GM18519 (cell line): ENCODE data around the gene LRMDA.

Source experiments
- ATAC-seq: cut with Tn5 transposase; IDR thresholded peaks from one replicate; pipeline ENCODE4 v1.9.1; 2021; ENCODE audit warnings: mild to moderate bottlenecking, moderate library complexity; ENCODE audit not compliant: unreplicated experiment, low FRiP score

The LRMDA gene

DNA sequence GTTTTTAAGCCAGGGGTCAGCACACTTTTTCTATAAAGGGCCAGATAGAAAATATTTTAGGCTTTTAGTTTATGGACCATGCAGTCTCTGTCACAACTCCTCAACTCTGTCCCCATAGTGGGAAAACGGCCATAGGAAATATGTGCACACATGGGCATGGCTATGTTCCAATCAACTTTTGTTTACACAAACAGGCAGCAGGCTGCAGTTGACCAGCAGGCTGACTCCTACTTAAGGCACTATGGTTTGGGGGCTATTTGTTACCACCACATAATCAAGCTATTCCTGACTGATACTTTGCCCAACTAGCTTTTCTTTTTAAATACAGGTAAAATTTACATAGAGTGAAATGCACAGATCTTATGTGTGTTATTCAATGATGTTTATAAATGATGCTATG, 362.4 kb downstream of the LRMDA start:
- ATAC-seq = no peak

DNA sequence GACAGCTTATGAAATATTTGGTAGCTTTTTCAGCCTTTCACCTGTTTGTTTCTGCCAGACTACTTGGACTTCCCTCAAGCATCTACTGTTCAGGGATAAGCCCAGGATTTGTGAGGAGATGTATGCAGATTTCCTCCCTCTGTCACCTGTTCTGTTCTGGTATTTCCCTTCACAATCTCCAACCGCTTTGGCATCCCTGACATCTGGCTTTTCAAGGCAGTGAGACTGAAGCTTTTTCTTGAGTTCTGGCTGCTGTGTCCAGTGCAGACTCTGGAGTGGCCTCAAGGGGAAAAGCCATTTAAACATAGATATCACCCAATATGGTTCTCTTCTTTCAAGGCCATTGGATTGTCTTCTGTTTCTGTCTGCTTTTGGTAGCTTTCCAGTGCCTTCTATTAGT, 369.7 kb downstream of the LRMDA start:
- ATAC-seq = no peak

DNA sequence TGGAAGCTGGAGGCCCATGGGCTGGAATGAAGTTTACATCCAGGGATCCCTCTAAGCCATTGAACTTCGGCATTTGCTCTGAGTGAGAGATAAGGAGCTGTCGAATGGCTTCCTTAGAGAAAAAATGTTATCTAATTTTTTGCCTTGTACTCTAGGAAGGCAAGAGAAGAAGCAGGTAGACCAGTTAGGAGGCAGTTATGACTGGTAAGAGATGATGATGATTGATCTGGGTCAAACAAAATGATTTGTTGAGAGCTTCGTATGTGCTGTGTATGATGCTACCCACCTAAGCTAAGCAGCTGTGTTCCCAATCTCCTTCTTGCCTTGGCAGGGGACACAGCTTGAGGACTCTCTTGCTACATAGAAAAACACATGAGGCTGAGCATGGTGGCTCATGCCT, 370.2 kb downstream of the LRMDA start:
- ATAC-seq = no peak

DNA sequence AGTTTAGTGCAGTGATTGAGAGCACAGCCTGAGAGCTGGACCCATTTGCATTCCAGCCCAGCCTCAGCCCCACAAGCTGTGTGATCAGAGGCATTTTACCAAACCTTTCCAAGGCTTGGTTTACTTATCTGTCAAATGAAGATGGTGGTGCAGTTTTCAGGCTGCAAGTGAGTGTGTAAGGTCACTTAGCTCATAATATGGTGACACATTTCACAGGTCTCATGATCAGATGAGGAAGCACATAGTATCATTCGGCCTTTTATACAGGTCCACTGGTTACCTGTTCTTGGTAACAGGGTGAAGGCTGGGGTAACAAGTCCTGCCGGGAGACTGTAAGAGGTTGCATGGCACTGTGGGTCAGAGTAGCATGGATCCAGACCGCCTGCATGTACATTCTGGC, 371.7 kb downstream of the LRMDA start:
- ATAC-seq = no peak

DNA sequence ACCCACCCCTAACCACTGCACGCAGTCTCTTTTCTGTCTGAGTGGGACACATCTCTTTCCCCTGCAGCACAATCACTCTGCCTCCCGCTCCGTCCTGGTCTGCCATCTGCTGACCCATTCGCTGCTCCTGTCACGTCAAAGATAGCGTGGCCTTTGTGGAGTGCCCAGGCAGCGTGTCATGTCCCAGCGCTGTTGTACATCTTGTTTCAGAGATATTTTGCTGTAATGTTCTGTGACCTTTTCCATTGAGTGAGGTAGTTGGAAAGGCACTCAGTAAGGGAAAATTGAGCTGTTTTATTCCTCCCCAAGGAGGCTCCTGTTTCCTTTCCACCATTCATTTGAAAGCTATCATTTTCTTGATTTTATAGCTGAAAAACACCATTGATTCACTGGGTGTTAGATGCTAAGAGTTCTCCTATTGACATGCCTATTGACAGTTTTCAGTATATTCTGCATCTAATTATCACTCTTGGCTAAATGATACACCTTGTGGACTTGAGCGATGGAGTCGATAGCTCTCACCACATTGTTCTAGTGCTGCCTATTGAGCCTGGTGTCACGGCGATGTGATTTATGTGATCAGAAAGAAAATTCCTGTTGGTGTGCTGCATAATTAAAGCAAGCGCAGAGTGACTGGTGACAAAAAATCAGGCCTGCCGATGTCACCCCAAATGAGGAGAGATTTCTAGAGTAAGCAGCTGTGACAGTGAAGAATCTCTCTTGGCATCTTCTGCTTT, 372.6 kb downstream of the LRMDA start:
- ATAC-seq = no peak

DNA sequence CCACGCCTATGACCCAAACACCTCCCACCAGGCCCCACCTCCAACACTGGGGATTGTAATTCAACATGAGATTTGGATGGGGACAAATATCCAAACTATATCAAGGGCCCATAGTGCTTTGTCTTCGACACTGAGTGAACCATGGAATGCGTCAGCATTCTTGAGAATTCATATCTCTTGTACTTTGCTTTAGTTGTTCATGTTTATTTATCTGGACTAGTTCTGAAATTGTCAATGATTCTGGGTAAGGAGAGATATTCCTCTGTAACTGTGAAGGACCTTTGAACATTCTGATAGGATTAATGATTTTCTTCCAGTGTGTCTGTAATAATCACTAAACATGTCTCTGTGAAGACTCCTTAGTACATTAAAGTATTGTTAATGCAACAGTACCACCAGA, 374.8 kb downstream of the LRMDA start:
- ATAC-seq = no peak

DNA sequence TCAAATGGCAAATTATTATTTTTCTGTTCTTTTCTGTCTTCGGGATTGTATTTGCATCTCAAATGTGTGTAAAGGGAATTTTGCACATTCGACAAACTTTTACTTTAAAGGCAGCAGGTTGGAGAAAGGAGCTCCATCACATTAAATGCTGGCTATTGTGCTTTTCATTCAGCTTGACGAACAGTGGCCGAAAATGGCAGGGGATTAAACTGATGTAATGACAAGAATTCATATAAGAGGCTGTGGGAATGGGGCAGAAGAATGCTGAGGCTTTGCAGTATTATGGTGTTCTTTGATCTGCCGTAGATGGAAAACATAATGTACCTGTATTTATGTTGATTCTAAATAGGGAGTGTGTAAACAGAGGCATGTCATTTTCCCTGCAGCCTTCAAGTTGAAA, 376.0 kb downstream of the LRMDA start:
- ATAC-seq = no peak

DNA sequence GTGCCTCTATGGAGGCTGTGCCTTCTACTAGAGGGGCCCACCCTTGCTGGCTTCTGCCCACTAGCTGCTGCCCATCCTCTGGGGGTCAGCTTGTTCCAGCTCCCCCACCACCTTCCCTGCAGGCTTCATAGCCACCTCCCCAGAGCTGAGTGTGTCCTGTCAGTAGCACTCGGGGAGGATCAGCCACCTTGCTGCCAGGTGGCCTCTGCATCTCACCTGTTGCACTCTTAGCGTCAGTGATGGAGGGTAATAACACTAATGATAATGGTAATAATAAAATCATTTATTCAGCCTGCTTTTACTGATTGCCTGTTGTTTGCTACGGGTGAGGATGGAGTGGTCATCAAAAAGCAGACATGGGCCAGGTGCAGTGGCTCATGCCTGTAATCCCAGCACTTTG, 377.6 kb downstream of the LRMDA start:
- ATAC-seq = no peak

DNA sequence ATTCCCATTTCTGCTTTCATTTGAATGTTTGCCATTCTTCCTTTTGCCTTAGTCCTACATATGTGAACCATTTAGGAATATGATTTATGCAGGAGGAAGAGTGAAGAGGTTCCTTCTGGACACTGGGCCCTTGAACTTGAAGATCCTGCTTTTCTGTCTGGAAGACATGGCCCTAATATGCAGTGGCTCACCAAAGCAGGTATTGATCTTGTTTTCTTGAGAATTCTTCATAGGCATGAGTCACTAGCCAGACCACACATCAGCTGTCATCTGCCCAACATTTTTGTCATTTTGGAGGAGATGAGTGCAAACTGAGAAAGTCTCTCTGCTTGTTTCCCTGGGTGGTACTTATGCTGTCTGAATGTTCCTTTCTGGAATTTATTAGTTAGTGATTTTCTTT, 382.6 kb downstream of the LRMDA start:
- ATAC-seq = no peak

DNA sequence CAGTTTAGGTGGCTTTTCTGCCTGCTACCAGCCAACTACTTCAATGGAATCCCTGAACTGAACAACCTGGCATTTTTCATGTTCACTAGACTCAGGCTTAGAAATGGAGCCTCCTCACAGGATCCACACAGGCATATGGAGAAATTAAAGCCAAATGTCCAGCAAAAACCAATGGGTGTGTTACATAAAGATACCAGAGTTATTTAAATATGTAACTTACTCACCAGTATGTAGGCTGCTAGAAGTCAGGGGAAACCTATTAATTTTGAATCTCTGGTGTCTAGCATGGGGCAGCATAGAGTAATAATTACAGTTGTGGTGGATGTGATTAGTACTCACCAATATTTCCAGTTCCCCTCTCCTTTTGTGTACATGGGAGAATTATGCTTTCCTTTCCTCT, 383.6 kb downstream of the LRMDA start:
- ATAC-seq = no peak

DNA sequence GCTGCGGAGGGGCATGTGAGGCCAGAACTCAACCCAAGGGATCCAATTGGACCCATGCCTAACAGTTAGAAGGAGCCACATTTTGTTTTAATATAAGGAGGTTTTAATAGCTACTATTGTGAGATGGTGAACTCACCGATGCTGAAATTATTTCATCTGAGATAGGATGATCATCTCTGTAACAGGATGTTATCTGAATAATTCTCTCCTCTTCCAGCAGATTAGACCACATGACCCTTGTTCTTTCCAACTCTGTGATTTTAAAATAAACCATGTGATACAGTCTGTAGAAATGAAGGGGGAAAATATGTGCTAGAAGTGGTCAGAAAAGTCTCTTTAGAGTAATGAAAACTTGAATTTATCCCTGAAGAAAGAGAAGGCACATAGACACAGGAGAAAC, 385.8 kb downstream of the LRMDA start:
- no peak for ATAC-seq

DNA sequence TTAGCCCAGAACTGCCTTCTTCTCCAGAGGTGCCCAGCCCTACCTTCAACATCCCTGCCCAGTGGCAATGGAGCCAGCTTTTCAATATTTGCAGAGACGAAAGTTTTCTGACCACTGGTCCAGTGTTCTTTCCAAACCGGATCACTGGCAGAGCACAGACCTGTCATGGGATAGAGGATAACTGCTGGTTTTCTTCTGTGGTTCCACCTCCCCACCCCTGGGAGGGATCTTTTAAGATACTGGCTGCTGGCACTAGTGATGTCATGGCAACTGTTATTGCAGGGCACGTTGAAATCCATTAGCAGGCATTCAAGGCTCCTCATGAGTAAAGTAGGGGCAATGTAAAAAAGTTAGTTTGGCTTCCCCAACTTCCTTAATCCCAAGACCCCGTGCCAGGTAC, 387.1 kb downstream of the LRMDA start:
- ATAC-seq = no peak

DNA sequence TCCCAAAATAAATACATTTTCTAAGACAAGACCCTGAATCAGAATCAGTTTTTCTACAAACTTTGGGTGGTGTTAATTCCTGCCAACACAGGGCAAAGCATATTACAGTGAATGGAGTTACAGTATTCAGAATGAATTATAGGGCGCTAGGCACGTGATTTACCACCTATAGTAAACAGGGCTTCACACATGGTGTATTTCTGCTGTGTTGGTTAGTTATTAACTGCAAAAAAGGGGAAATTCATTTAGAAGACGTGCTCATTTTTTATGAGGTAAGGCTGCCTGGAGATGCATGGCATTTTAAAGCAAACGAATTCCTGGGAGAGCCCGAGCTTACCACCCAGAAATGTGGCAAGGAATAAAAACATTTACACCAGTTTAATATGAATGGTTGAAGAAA, 393.8 kb downstream of the LRMDA start:
- no peak for ATAC-seq

DNA sequence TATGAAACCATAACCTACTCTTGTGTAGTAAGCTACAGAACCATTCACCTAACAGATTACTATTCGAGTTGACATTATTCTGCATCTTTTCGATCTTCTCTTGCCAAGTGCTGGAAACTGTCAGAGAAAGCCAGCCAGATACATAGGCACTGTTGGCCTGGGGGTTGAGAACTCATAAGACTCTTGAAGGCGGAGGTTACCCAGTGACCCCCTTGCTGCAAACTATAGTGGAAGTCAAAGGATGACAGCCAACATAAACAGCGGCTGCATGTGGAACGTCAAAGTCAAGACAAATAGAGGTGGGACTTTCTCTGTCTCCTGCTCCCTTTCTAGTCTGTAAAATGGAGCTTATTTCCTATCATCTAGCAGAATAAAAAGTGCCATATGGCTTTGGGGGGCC, 394.2 kb downstream of the LRMDA start:
- no peak for ATAC-seq

DNA sequence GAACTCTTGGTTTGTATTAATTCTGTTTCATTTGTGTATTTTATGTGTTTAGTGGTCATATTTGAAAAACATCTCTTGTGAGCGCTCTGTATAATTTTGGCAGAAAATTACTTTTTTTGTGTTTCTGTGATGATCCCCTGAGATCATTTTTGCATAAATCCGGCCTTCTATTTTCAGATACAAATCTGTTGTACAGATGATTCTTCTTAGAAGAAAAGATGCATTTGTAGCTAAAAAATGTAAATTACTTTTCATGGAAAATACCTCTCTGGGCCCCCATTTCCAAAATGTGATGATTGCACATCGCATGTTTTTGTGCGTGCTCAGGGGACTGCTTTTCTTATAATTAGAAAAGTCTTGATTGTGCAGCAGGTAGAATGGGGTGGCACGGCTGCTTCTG, 395.4 kb downstream of the LRMDA start:
- ATAC-seq = no peak

DNA sequence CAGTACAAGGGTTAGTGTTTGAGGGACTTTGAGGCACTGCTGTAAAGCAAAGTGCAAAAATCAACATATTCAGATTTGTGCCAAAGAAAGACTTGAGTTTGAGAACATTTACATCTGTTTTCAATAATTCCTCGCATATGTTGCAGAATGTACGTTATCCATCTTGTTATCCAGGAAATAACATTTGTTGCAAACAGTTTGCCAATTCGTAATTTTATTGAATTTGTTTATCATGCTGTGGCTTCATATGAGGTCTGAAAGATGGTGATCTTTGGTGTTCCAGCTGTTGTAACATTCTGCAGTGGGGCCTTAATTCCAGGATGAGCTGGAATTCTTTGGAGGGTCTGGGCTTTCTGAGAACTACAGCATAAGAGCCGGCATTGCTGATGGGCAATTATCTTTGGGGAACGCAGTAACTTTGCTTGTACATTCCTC, 396.2 kb downstream of the LRMDA start:
- ATAC-seq = no peak

DNA sequence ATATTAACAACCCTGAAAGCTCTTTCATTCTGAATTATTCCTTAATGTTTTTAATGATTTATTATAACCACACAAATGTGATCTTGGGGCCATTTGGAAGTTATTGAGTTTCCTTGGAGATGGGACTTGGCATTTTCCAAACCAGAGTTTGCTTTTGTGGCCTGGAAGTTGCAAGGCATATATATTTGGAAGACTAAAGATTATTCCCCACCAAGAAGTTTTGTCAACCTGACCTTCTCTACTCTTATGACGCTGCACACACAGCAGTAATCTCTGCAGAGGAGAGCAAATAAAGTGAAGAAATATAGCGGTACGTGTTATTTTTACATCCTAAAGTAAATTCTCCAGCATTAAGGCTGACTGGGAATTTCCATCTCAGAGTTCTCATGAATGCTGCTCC, 397.0 kb downstream of the LRMDA start:
- ATAC-seq = no peak

DNA sequence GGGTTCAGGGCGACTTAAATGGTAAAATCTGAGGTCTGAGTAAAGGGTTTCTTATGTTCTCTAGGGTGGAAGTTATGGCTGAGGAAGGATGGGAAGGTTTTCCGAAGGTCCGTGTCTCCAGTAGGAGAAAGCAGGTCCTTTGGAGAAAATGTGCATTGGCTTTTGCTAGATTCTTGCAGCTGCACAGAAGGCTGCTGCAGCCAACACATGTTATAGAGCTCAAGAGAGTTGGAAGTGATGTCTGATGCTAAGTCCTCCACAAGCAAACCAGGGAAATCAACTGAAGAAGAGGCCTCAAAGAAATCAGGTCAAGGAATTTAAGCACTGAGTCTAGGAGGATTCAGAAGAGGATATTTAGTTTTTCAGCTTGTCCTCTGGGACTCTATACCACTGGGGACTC, 404.6 kb downstream of the LRMDA start:
- no peak for ATAC-seq

DNA sequence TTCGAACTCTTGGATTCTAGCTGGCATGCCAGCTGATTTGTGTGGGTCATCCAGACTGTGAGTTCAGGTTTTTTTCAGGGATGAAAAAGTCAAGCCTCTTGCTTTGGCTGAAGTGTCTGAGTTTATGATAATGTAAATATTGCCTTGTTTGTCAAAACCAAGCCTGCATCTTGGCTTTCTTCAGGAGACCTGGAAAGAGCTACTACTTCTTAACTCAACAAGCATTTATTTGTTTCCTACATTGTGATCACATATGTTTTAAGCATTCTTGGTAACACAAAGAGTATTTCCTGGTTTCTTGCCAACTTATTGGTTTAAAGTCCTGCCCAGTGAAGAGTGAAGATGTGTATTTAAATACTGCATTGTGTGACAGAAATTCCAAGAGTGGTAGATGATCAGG, 407.1 kb downstream of the LRMDA start:
- no peak for ATAC-seq

DNA sequence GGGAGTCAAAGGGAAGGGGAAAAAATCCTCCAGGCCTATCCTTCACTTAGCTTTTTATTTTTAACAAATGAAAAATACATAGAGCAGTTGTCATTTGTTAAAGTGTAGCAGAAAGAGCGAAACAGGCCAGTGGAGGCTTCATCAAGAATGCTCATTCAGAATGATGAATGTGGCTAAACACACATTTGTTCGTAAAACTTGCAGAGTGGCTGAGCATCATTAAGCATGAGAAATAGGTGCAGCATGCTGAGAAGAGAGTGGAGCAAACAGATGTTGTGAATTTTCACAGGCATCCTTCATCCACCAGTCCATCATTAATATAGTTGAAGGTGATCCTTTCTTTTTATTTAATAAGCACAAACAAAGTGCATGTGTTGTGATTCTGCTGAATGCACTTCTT, 407.6 kb downstream of the LRMDA start:
- ATAC-seq = no peak

DNA sequence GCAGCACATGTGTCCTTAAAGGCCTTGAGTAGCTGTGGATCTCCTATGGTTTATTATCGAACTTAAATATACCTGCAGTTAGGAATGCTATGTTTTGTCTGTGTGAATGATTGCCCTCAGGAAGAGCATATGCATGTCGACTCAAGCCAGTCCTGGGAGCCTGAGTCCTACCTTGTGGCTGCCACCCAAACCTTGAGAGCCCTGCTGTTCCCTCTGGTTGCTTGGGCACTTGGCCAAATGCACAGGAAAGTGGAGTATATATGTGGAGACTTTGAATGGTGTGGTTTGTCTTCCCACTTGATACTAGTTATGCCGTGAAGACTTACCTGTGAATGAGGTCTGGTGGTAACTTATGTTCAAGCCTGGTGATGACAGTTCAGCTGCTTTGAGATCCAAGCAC, 409.8 kb downstream of the LRMDA start:
- no peak for ATAC-seq

DNA sequence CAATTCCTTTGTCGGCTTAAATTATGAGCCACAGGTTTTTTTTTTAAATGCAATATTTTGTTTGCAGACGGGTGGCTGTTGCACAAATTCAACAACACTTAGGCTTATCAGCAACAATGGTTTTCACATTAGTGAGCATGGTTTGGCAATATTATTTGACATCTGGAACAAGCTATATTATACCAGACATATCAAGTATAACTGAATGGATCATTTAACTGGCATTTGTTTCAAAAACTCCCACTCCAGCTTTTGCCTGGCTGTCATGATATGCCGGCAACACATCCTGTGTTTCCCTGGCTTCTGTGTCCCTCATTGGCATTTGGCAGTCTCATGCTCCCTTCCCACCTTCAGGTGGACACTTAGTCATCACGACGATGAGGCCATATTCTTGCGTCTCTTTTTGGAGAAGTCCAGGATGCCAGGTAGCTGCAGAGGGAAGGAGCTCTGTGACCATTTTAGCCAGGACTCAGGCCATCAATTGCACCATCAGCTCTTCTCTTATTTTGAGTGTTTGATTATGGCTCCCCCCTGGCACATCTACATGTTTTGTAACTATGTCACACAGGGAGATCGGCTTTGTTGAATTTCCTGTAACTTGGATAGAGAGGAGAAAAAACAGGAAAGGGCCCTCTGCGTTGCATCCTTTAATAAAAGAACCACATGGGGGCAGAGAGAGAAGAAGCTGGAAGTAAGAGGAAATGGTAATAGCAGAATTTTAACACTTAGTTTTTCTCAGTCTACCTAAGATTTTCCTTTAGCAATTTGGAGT, 413.9 kb downstream of the LRMDA start:
- ATAC-seq = no peak
